Measurements from ENCODE around the gene SPOCK2.
A peak's percentile ranks its signal among the peaks of the same experiment; 100 is the strongest.
"Not testable (repeated sequence)": the region's sequence is repeated elsewhere in the genome, so short reads cannot be mapped to it uniquely, and the experiment has no call there.

SPOCK2 gene

DNA sequence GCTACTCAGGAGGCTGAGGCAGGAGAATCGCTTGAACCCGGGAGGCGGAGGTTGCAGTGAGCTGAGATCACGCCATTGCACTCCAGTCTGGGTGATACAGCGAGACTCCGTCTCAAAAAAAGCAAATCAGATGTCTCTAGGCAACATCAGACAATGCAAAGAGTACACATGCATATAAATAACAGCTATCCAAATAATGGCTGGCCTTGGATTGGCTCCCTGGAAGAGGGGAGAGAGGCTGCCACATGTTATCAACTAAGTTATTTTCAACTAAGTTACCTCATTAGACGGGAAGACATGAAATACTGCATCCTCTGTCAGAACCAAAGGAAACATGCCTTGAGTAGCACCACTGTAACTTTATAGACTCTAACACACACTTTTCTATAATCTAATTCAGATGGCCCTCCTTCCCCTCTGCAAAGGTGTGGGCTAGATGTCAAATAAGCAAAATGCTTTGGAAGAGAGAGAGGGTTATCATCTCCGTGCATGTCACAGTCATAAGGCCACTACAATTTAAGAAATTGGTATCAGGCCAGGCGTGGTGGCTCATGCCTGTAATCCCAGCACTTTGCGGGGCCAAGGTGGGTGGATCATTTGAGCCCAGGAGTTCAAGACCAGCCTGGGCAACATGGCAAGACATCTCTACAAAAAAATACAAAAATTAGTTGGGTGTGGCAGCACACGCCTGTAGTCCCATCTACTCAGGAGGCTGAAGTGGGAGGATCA, 22.5 kb upstream of the SPOCK2 start:
- in situ Hi-C loops (cut with HindIII; ENCODE audit: low pct_ligation_motif_present, low pct_unique_long_range_greater_than_20kb, low sequenced_read_pairs): loop anchor here (25.0 kb wide), 1 partner anchor 201 kb away; no protein-coding TSS in a partner anchor
- DNase-seq: no peak

DNA sequence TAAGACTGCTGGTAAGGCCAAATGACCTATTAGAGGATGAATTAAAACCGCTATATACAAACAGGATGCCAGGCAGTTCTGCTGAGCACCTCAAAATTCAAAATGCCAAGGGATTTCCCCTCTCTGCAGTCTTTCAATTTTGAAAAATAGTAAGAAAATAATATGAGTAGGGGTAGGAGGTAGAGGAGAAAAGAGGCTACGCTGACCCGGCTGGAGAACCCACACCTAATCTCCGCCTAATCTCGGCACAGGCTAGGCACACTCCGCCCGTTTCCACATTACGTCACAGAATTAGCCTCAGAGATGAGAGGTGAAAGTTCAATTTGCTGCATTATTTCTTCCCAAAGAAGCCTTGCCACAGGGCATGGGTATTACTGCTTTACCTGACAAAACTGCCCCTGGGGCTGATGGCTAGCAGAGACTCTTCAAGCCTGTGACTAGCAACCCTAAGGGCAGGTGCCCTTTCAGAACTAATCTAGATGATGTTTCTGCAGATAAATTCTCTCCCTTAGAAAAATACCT, 21.3 kb upstream of the SPOCK2 start:
- in situ Hi-C loops (cut with HindIII; ENCODE audit: low pct_ligation_motif_present, low pct_unique_long_range_greater_than_20kb, low sequenced_read_pairs): loop anchor here (25.0 kb wide), 1 partner anchor 203 kb away; no protein-coding TSS in a partner anchor
- no peak for DNase-seq

DNA sequence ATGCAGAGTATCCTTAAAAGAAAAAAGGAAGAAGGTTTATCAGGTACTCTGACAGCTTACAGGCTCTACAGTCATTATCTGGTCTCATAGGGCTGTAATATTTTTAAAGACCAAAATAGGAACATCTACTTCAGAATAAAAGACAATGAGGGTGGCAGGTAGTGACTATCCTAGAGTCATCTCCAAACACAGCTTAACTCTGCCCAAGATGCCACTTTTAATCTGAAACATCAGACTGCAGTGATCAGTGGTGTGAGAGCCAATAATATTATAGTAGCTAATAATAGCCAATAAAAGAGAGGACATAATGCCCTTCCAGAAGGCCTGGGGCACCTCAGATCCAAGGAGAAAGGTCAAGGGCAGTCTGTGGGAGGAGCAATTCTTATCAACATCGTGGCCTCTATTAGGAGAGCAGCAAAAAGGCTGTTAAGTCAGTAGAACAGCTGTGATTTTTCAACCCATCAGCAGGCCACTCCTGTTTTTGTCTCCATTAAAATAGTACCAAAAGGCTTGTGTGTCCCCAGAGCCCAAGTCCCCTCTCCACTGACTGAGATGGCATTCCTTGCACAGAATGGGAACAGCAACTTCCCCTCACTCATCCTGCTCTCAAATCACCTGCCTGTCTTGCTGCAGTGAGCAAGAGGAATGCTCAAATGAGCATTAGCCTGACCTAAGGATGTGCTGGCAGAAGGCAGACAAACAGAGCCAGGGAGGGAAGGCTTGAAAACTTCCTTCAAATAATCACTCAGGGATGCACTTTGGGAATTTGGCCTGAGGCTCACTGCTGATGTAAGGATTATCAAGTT, 20.7 kb upstream of the SPOCK2 start:
- peak; percentile 60 for DNase-seq
- in situ Hi-C loops (cut with HindIII; ENCODE audit: low pct_ligation_motif_present, low pct_unique_long_range_greater_than_20kb, low sequenced_read_pairs): loop anchor here (25.0 kb wide), 1 partner anchor 203 kb away; no protein-coding TSS in a partner anchor

DNA sequence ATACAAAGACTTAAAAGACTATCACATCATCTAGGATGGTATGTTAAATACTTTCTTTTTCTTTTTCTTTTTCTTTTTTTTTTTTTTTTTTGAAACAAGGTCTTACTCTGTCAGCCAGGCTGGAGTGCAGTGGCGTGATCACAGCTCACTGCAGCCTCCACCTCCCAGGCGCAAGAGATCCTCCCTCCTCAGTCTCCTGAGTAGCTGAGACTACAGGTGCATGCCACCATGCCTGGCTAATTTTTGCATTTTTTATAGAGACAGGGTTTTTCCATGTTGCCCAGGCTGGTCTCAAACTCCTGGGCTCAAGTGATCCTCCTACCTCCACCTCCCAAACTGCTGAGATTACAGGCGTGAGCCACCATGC, 19.6 kb upstream of the SPOCK2 start:
- in situ Hi-C loops (cut with HindIII; ENCODE audit: low pct_ligation_motif_present, low pct_unique_long_range_greater_than_20kb, low sequenced_read_pairs): loop anchor here (25.0 kb wide), 1 partner anchor 204 kb away; no protein-coding TSS in a partner anchor
- not testable (repeated sequence) for DNase-seq

DNA sequence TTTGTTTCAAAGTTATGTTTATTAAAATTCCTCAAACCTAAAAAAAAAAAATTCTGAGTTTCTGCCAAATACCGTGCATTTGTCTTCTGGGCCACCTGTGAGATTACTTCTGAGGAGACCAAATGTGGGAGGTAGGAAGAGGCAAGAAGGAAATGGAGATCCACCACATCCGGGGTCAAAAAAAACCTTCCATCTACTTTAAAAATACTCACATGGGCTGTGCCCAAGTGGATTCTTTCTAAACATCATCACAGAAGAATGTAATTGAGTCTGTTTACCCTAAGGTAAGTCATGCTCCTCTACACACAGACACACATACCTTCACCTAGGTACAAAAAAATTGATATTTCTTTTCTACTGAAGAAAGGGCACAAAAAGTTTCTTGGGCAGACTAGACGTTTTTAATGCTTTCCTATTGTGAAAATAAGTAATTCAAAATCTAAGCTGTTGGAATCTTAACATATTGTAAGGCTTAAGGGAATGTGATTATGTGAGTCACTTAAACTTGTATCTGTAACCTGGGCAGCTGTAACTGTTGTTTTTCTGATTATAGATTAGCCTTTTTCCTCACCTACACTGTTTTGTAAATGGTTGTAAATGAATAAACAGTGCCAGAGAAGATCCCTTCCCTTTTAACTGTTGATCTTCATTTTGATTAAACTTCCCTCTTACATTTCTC, 19.1 kb upstream of the SPOCK2 start:
- DNase-seq: peak; percentile 46
- in situ Hi-C loops (cut with HindIII; ENCODE audit: low pct_ligation_motif_present, low pct_unique_long_range_greater_than_20kb, low sequenced_read_pairs): loop anchor here (25.0 kb wide), 1 partner anchor 205 kb away; no protein-coding TSS in a partner anchor

DNA sequence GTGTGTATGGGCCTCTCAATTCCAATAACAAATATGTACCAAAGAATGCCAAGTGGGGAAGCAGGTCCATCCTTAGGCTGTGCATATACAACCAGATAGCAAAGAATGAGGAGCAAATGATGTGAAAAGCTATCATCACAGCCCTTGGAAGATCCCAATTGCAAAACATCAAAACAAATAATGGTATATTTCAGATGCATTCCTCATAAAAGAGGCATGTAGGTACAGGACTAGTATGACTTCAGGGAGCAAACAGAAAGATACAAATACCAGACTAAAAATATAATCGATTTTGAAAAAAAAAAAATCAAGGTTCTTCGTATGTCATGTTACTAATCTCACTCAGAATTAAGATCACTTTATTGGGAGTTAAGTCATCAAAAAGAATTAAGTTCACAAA, 18.5 kb upstream of the SPOCK2 start:
- in situ Hi-C loops (cut with HindIII; ENCODE audit: low pct_ligation_motif_present, low pct_unique_long_range_greater_than_20kb, low sequenced_read_pairs): loop anchor here (25.0 kb wide), 1 partner anchor 205 kb away; no protein-coding TSS in a partner anchor

GRCh38 chr10:72106154-72106849, 18.0 kb upstream of the SPOCK2 start:
- no peak for DNase-seq
- in situ Hi-C loops (cut with HindIII; ENCODE audit: low pct_ligation_motif_present, low pct_unique_long_range_greater_than_20kb, low sequenced_read_pairs): loop anchor here (25.0 kb wide), 1 partner anchor 206 kb away; no protein-coding TSS in a partner anchor

More for the DNA sequence above, 18.5 kb upstream of the SPOCK2 start:
- no peak for DNase-seq

DNA sequence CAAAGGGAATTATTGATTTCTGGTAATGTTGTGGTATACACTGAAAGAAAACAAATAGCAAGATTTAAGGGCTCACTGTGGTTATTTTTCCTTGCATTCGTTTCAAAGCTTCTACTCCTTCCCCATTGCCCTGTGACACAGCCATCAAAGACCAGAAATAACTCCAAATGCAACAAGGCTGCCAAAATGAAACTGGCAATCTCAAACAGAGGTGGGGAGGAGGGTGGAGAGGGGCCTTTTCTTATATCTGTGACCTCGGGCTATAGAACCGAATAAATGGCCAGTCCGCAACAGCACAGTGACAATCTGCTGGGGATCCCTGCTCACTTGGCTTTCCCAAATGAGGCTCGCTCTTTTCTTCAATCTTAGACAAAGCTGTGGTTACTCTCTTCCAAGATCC, 17.4 kb upstream of the SPOCK2 start:
- in situ Hi-C loops (cut with HindIII; ENCODE audit: low pct_ligation_motif_present, low pct_unique_long_range_greater_than_20kb, low sequenced_read_pairs): loop anchor here (25.0 kb wide), 1 partner anchor 207 kb away; no protein-coding TSS in a partner anchor
- no peak for DNase-seq

GRCh38 chr10:72105098-72105475, 16.7 kb upstream of the SPOCK2 start:
- no peak for DNase-seq
- in situ Hi-C loops (cut with HindIII; ENCODE audit: low pct_ligation_motif_present, low pct_unique_long_range_greater_than_20kb, low sequenced_read_pairs): loop anchor here (25.0 kb wide), 1 partner anchor 207 kb away; no protein-coding TSS in a partner anchor

GRCh38 chr10:72104472-72105097, 16.2 kb upstream of the SPOCK2 start:
- in situ Hi-C loops (cut with HindIII; ENCODE audit: low pct_ligation_motif_present, low pct_unique_long_range_greater_than_20kb, low sequenced_read_pairs): loop anchor here (25.0 kb wide), 1 partner anchor 208 kb away; no protein-coding TSS in a partner anchor
- no peak for DNase-seq

- no peak for DNase-seq
- in situ Hi-C loops (cut with HindIII; ENCODE audit: low pct_ligation_motif_present, low pct_unique_long_range_greater_than_20kb, low sequenced_read_pairs): no loop called here
These were observed 11.2 kb upstream of the SPOCK2 start for GRCh38 chr10:72099600-72099921.

- DNase-seq: no peak
- in situ Hi-C loops (cut with HindIII; ENCODE audit: low pct_ligation_motif_present, low pct_unique_long_range_greater_than_20kb, low sequenced_read_pairs): no loop called here
These were observed 10.7 kb upstream of the SPOCK2 start for GRCh38 chr10:72098836-72099599.

GRCh38 chr10:72098301-72098835, 10.0 kb upstream of the SPOCK2 start:
- in situ Hi-C loops (cut with HindIII; ENCODE audit: low pct_ligation_motif_present, low pct_unique_long_range_greater_than_20kb, low sequenced_read_pairs): no loop called here
- DNase-seq: no peak

- peak; percentile 54 for DNase-seq
- in situ Hi-C loops (cut with HindIII; ENCODE audit: low pct_ligation_motif_present, low pct_unique_long_range_greater_than_20kb, low sequenced_read_pairs): no loop called here
These were observed 9.3 kb upstream of the SPOCK2 start for GRCh38 chr10:72097448-72098300.

GRCh38 chr10:72096115-72097000, 8.0 kb upstream of the SPOCK2 start:
- peak; percentile 10 for DNase-seq
- in situ Hi-C loops (cut with HindIII; ENCODE audit: low pct_ligation_motif_present, low pct_unique_long_range_greater_than_20kb, low sequenced_read_pairs): no loop called here
